H4 (cell line): Measurements from ENCODE around the gene MLANA. TPM values are rescaled to one million over a fixed set of nuclear protein-coding genes. Genes with fewer than 3 reads are reported as not detected.
A peak's percentile ranks its signal among the peaks of the same experiment; 100 is the strongest.

ENCODE experiments used
- DNase-seq: peaks from one replicate; pipeline ENCODE4 v3.0.0-alpha.2; 2015; ENCODE audit warnings: low spot score
- total RNA-seq: library from RNA; depleted of rRNA; stranded (reverse); fragments of >200 nt; shearing (Covaris generic); gene quantifications from 2 replicates; pipeline ENCODE4 v1.2.3, GENCODE V29; 2014; rRNA removed

MLANA gene
- not detected in 2 replicates for total RNA-seq

- no peak for DNase-seq
Measured at GRCh38 chr9:5890641-5891040, at the start of gene MLANA. MLANA (plus strand) TSS chr9:5890889; CDS start chr9:5892475, 1,586 bp downstream.

GRCh38 chr9:5841771-5842573 lies 48.7 kb upstream of the MLANA start:
- DNase-seq, result no peak

- no peak for DNase-seq
Measured at GRCh38 chr9:5842929-5843793, 47.5 kb upstream of the MLANA start.

- peak; percentile 7 for DNase-seq
Measured at GRCh38 chr9:5843794-5844471, 46.8 kb upstream of the MLANA start.

GRCh38 chr9:5845157-5845531 lies 45.5 kb upstream of the MLANA start:
- DNase-seq, result no peak

GRCh38 chr9:5846096-5846495 lies 44.6 kb upstream of the MLANA start:
- no peak for DNase-seq

- no peak for DNase-seq
Measured at GRCh38 chr9:5846501-5846921, 44.2 kb upstream of the MLANA start.

- no peak for DNase-seq
Measured at GRCh38 chr9:5848372-5848882, 42.3 kb upstream of the MLANA start.

- DNase-seq, result no peak
Measured at GRCh38 chr9:5850724-5851122, 40.0 kb upstream of the MLANA start.

GRCh38 chr9:5851445-5851844 lies 39.2 kb upstream of the MLANA start:
- DNase-seq, result peak; percentile 18

- no peak for DNase-seq
Measured at GRCh38 chr9:5852987-5853386, 37.7 kb upstream of the MLANA start.

GRCh38 chr9:5853617-5854016 lies 37.1 kb upstream of the MLANA start:
- DNase-seq, result no peak

GRCh38 chr9:5854063-5854790 lies 36.5 kb upstream of the MLANA start:
- no peak for DNase-seq

GRCh38 chr9:5857928-5858327 lies 32.8 kb upstream of the MLANA start:
- DNase-seq, result no peak

- DNase-seq, result no peak
Measured at GRCh38 chr9:5858833-5859232, 31.9 kb upstream of the MLANA start.

GRCh38 chr9:5863092-5863746 lies 27.5 kb upstream of the MLANA start:
- no peak for DNase-seq

GRCh38 chr9:5864446-5864845 lies 26.2 kb upstream of the MLANA start:
- DNase-seq, result no peak

- no peak for DNase-seq
Measured at GRCh38 chr9:5866272-5866671, 24.4 kb upstream of the MLANA start.

GRCh38 chr9:5866685-5867084 lies 24.0 kb upstream of the MLANA start:
- no peak for DNase-seq

GRCh38 chr9:5868235-5868634 lies 22.5 kb upstream of the MLANA start:
- DNase-seq, result no peak
